HS-27A (cell line): ENCODE results near the gene UBR4.

Experiments
- DNase-seq: peaks from one replicate; pipeline ENCODE4 v3.0.0-alpha.2; 2012; ENCODE audit warnings: low read depth, missing footprints

UBR4 gene

GRCh38 chr1:19138958-19139581 lies 71.0 kb downstream of the UBR4 start:
- no peak for DNase-seq

GRCh38 chr1:19138331-19138730 lies 71.7 kb downstream of the UBR4 start:
- DNase-seq = no peak

- no peak for DNase-seq
Observed at GRCh38 chr1:19137158-19137557, 72.9 kb downstream of the UBR4 start.

GRCh38 chr1:19133360-19133759 lies 76.7 kb downstream of the UBR4 start:
- DNase-seq = no peak

GRCh38 chr1:19130468-19130867 lies 79.6 kb downstream of the UBR4 start:
- no peak for DNase-seq

GRCh38 chr1:19128968-19129514 lies 81.0 kb downstream of the UBR4 start:
- DNase-seq = no peak

- DNase-seq = no peak
Observed at GRCh38 chr1:19124273-19124672, 85.8 kb downstream of the UBR4 start.

GRCh38 chr1:19123837-19124236 lies 86.2 kb downstream of the UBR4 start:
- no peak for DNase-seq

- DNase-seq = no peak
Observed at GRCh38 chr1:19122668-19123067, 87.4 kb downstream of the UBR4 start.

GRCh38 chr1:19121192-19121591 lies 88.9 kb downstream of the UBR4 start:
- DNase-seq = no peak

- DNase-seq = no peak
Observed at GRCh38 chr1:19120070-19120469, 90.0 kb downstream of the UBR4 start.

- no peak for DNase-seq
Observed at GRCh38 chr1:19115082-19115808, 94.8 kb downstream of the UBR4 start.

GRCh38 chr1:19113697-19114092 lies 96.4 kb downstream of the UBR4 start:
- no peak for DNase-seq

- DNase-seq = no peak
Observed at GRCh38 chr1:19112891-19113696, 97.0 kb downstream of the UBR4 start.

GRCh38 chr1:19110257-19110927 lies 99.7 kb downstream of the UBR4 start:
- DNase-seq = no peak

GRCh38 chr1:19109545-19109944 lies 100.5 kb downstream of the UBR4 start:
- DNase-seq = no peak

- no peak for DNase-seq
Observed at GRCh38 chr1:19101244-19101643, 108.8 kb downstream of the UBR4 start.

- no peak for DNase-seq
Observed at GRCh38 chr1:19100028-19100427, 110.0 kb downstream of the UBR4 start.

GRCh38 chr1:19096990-19097389 lies 113.1 kb downstream of the UBR4 start:
- DNase-seq = no peak

- no peak for DNase-seq
Observed at GRCh38 chr1:19096036-19096833, 113.8 kb downstream of the UBR4 start.

GRCh38 chr1:19091196-19091953 lies 118.7 kb downstream of the UBR4 start:
- no peak for DNase-seq
